ENCODE measurements around the gene CNTNAP2.

DNA sequence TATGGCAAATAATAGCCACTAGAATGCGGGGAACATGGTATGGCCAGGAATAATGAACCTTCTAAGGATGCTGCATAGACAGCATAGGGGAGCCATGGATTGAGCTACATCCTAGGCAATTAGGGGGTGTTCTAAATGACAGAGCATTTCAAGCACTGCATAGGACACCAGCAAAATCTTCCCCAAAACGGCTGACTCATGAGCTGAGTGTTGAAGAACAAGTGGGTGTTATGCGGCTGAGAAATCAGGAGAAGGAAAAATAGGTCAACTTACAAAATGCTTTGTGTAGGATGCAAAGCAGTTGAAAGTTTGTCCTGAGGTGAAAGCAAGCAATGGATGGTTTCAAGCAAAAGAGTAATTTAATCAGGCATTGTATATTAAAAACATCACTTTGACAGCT, 1450.4 kb downstream of the CNTNAP2 start:
- TF ChIP-seq SP1 (IDR thresholded peaks at IDR 0.05) (no peak), ELF4 (IDR thresholded peaks at IDR 0.05) (no peak), FOXA1 (IDR thresholded peaks at IDR 0.05) (no peak), PKNOX1 (IDR thresholded peaks at IDR 0.05) (no peak), ZNF384 (IDR thresholded peaks at IDR 0.05) (no peak), SUZ12 (IDR thresholded peaks at IDR 0.05) (no peak), BHLHE40 (IDR thresholded peaks at IDR 0.05; ENCODE audit: borderline replicate concordance) (no peak)
